ENCODE results near the gene ZSCAN21.
A peak's percentile ranks its signal among the peaks of the same experiment; 100 is the strongest.
"Not testable (repeated sequence)": the region's sequence is repeated elsewhere in the genome, so short reads cannot be mapped to it uniquely, and the experiment has no call there.

Gene ZSCAN21

GRCh38 chr7:100049441-100050291 lies at the start of gene ZSCAN21:
TSS of gene ZSCAN21 (plus strand) at chr7:100049774. CDS start at chr7:100057007, 7,233 bp downstream.
- peak; percentile 65 for DNase-seq (ENCODE audit: low read depth, low spot score)

- DNase-seq (ENCODE audit: low read depth, low spot score), result no peak
These were observed 49.3 kb upstream of the ZSCAN21 start for GRCh38 chr7:100000239-100000638.

DNA sequence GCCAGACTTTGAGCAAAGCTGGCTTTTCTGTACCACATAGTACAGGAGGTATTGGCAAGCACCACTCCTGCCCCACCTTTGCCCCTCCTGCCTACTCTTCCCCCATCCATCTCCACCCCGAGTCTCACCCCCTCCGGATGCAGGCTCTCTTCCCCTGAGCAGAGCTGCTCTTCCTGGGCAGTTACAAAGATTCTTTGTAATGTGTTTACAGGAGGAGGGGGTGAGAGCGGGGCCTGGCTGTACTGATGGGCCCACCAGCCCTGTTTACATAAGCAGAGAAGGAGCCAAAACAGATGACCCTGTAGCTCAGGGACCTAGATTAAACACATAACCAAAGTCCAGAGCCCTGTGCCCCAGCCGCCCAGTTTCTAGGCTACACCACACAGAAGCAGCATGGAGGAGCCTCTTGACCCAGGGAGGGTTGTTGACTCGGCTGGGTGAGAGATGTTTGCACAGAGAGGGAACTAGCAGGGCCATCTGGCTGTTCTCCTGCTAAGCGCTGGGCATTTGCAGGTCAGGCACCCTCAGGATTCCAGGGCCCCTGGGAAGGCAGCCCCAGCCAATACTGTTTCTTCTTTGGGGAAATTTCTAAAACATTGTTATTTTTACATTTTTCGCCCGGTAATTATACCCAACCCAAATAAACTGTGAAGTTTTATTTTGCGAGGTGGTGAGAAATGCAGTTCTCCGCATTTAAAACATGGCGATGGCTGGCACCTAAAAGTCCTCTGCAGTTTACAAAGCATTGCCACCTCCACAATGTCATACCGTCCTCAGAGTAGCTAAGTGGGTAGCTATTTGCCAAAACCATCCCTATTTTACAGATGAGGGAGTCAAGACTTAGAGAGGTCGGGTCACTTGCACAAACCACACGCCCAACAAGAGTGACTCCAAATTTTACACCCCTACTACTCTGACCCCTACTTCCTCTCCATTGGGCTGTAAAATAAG lies 45.6 kb upstream of the ZSCAN21 start:
- no peak for DNase-seq (ENCODE audit: low read depth, low spot score)

DNA sequence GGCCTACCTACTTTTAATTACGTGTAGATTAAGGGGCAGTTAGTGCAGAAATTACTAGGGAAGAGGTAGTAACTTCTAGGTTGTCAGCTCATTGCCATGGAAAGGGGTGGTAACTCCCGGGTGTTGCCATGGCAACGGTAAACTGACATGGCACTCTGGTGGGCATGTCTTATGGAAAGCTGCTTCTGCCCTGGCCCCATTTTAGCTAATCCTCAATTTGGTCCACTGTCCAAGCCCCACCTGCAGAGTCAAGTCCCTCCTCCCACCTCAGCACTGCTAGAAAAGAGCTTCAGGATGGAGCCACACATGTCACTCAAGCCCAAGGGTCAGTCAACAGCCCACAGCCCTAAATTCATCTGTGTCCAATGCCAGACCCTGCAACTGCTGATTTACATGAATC lies 41.7 kb upstream of the ZSCAN21 start:
- no peak for DNase-seq (ENCODE audit: low read depth, low spot score)

DNA sequence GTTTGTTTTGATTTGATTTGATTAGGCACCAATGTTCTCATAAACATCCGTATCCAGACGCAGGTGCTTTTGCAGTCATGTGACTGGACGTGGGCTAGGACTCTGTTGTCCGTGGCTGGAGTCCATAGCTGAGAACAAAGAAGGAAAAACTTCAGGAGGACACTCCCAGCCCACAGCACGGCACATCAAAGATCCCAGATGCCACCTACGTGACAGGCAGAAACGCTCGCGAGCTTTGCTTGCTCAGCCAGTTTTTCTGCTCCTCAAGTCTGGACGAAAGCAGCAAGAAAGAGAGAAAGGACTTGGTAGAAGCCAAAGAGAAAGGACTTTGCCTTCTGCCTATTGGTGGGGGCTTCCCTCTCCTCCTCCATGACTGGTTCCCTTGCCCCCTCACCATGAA lies 41.0 kb upstream of the ZSCAN21 start:
- no peak for DNase-seq (ENCODE audit: low read depth, low spot score)

- not testable (repeated sequence) for DNase-seq (ENCODE audit: low read depth, low spot score)
These were observed 39.6 kb upstream of the ZSCAN21 start for GRCh38 chr7:100009952-100010351.

DNA sequence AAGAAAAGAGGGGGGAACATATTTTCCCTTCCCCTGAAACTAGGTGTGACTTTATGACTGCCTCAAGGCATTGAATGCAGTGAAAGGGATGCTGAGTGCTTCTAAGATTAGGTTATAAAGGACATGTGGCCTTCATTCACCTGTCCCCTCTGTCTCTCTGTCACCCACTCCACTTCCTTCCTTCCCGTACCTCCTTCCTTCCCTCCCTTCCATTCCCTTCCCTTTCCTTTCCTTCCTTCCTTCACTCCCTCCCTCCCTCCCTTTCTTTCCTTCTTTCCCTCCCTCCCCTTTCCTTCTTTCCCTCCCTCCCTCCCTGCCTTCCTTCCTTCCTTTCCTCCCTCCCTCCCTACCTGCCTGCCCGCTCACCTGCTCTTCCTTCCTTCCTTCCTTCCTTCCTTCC lies 38.7 kb upstream of the ZSCAN21 start:
- DNase-seq (ENCODE audit: low read depth, low spot score), result no peak

GRCh38 chr7:100011516-100011915 lies 38.1 kb upstream of the ZSCAN21 start:
- no peak for DNase-seq (ENCODE audit: low read depth, low spot score)

DNA sequence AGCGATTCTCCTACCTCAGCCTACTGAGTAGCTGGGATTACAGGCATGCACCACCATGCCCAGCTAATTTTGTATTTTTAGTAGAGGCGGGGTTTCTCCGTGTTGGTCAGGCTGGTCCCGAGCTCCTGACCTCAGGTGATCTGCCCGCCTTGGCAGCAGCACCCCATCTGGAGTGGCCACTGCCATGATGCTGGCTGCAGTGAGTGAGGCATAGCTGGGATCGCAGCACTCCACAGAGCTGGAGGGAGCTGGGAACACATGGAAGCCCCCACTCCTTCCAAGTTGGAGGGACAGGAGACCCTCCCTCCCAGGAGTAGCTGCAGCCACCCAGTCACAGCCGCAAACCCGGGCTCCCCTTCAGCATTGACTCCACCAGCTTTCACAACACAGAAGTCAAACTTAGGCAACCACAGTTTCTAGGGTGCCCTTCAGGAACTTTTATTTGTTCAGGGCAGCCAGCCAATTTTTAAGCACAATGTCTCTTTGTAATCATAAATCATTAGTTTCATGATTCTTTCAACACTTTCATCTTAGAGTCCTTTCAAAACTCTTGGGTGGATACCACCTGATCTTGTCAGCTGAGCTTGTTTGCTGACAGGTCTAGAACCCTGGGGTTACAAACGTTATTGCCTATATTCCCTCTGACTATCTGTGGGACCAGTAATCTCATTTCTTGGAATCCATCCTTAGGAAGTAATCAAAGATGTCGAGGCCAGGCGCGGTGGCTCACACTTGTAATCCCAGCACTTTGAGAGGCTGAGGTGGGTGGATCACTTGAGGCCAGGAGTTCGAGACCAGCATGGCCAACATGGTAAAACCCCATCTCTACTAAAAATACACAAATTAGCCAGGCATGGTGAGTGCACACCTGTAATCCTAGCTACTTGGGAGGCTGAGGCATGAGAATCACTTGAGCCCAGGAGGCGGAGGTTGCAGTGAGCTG lies 36.9 kb upstream of the ZSCAN21 start:
- not testable (repeated sequence) for DNase-seq (ENCODE audit: low read depth, low spot score)

DNA sequence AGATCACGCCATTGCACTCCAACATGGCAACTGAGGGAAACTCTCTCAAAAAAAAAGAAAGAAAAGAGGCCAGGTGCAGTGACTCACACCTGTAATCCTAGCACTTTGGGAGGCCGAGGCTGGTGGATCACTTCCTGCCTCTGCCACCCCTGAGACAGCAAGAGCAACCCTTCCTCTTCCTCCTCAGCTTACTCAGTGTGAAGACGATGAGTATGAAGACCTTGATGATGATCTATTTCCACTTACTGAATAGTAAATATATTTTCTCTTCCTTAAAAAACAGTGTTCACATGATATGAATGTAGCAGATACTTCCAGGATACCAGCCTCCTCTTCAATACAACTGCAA lies 36.3 kb upstream of the ZSCAN21 start:
- DNase-seq (ENCODE audit: low read depth, low spot score), result no peak

DNA sequence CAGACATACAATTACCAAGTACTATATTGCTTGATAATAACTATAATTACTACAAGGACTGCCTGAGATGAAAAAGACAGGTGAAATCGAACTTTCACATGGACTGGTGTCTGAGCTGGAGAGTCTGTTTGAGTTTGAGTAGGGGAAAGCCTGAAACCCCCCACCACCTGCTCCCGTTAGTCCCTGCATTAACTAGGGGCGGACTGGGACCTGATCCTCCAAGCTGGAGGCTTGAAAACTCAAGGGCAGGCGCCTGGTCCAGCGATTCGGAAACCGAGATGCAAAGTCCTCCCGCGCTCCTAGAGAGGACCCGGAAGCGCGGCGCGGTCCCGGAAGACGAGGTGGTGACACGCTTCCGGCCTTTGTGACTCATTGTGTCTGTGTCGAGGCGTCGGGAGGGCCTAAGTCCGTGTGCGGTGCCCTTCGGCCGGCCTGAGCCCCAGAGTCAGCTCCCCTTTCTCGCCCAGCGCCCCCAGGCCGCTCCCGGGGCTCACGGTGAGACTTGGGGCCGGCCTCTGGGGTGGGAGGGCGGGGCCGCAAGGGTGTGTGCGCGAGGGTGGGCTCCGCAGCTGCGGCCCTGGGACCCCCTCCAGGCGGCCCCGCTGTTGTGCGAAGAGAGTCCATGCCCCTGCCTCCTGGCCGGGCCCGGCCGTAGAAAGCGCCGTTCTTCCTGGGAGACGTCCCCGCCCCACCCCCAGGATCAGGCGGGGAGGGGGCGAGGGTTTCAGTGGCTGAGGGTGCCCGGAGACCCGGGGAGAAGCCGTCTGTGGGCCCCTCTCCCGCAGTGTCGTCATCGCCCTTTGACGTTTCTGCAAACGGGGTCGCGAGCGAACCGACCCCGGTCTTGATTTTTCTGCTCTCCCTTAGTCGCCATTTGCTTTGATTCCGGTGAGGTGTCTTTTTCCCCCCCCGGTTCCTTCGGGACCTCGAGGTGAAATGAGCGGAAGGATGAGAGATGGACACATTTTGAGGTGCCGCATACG lies 34.1 kb upstream of the ZSCAN21 start, which contains the start of gene ZKSCAN1:
TSS of gene ZKSCAN1 (plus strand) at position 365 of the 983 bp plus-strand sequence. CDS start 7,911 bp downstream, outside the sequence.
- DNase-seq (ENCODE audit: low read depth, low spot score), result peak; percentile 77

GRCh38 chr7:100016215-100016901 lies 33.2 kb upstream of the ZSCAN21 start:
- no peak for DNase-seq (ENCODE audit: low read depth, low spot score)

GRCh38 chr7:100017300-100017699 lies 32.3 kb upstream of the ZSCAN21 start:
- DNase-seq (ENCODE audit: low read depth, low spot score), result no peak

DNA sequence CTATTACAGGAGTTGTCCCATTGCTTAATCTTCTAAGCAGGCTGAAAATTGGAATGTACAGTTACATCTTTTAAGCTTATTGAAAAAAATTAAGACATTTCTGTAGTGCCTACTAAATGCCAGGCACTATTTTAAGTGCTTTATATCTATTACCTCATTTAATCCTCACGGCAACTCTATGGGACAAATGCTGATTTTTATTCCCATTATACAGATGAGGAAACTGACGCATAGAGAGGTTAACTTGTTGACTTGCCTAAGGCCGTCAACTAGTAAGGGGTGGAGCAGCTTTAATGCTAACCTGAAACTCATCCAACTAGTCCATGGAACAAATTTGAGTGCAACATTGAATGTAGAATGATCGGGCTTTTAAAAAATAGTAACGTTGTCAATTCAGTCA lies 31.7 kb upstream of the ZSCAN21 start:
- no peak for DNase-seq (ENCODE audit: low read depth, low spot score)

DNA sequence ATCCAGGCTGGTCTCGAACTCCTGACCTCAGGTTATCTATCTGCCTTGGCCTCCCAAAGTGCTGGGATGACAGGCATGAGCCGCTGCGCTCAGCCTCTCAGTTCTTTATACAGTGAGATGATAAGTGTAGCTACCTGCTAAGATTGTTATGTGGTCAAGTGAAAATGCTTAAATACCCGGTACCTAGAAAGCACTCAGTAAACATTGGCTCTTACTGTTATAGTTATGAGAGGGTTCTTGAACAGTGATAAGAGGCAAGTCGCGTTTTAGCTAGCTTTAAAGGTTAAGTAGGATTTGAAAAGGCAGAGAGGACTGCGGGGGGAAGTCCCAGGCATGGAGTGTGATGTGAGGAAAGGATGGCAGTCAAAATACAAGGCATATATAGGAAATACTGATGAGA lies 29.7 kb upstream of the ZSCAN21 start:
- DNase-seq (ENCODE audit: low read depth, low spot score), result no peak

DNA sequence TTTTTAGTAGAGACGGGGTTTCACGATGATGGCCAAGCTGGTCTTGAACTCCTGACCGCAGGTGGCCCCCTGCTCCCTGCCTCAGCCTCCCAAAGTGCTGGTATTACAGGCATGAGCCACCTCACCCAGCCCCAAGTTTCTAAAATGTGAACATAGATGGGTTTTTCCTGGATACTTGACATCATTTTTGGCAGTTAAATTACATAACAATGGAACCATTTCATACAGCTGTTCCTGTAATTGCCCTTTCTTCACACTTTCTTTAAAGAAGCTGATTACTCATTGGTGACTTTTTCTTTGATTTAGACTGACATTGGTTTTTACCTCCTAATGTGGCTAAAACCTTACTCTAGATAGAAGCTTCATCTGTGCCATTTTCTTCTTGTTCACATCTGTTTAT lies 28.3 kb upstream of the ZSCAN21 start:
- DNase-seq (ENCODE audit: low read depth, low spot score), result no peak

- DNase-seq (ENCODE audit: low read depth, low spot score), result no peak
These were observed 27.0 kb upstream of the ZSCAN21 start for GRCh38 chr7:100022621-100023020.

DNA sequence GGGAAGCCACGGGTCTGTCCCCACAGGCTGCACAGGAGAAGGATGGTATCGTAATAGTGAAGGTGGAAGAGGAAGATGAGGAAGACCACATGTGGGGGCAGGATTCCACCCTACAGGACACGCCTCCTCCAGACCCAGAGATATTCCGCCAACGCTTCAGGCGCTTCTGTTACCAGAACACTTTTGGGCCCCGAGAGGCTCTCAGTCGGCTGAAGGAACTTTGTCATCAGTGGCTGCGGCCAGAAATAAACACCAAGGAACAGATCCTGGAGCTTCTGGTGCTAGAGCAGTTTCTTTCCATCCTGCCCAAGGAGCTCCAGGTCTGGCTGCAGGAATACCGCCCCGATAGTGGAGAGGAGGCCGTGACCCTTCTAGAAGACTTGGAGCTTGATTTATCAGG lies 26.0 kb upstream of the ZSCAN21 start:
- DNase-seq (ENCODE audit: low read depth, low spot score), result no peak

DNA sequence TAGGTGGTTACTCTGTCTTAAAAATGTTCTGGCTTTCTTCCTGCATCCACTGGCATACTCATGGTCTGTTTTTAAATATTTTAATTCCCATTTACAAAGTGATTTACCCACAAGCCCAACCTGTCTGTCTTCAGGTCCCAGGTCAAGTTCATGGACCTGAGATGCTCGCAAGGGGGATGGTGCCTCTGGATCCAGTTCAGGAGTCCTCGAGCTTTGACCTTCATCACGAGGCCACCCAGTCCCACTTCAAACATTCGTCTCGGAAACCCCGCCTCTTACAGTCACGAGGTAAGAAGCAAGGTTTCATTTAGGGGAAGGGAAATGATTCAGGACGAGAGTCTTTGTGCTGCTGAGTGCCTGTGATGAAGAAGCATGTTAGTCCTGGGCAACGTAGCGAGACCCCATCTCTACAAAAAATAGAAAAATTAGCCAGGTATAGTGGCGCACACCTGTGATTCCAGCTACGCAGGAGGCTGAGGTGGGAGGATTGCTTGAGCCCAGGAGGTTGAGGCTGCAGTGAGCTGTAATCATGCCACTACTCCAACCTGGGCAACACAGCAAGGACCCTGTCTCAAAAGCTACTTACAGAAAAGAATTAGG lies 25.5 kb upstream of the ZSCAN21 start:
- DNase-seq (ENCODE audit: low read depth, low spot score), result no peak

Data from activated CD4-positive, CD25-positive, alpha-beta regulatory T cell treated with anti-CD3 and anti-CD28 coated beads, Interleukin-2, amount 50 U/mL, for 16 hours (primary cell).